HepG2 (cell line): ENCODE measurements around the gene NATD1. TPM values are rescaled to one million over a fixed set of nuclear protein-coding genes. Genes with fewer than 3 reads are reported as not detected.

ENCODE experiments used
- ATF7-NPFF ChIP-seq: sonication (generic); formaldehyde crosslinking; IDR thresholded peaks from 2 replicates; pipeline ENCODE4 v1.8.1; 2023; ENCODE audit warnings: mild to moderate bottlenecking, low read depth, missing genetic modification reagents, moderate library complexity
- CSRNP1 ChIP-seq: sonication (generic); formaldehyde crosslinking; IDR thresholded peaks from 2 replicates; pipeline ENCODE4 v1.8.1; 2023; ENCODE audit warnings: mild to moderate bottlenecking, missing genetic modification reagents
- GTF2F1 ChIP-seq: fragments of 150-350 bp; IDR thresholded peaks from 2 replicates; pipeline ENCODE4 v1.6.1; 2014; ENCODE audit warnings: low read length
- MTA1 ChIP-seq: sonication (generic); formaldehyde crosslinking; IDR thresholded peaks from 2 replicates; pipeline ENCODE4 v1.4.0; 2020; ENCODE audit warnings: missing genetic modification reagents, mild to moderate bottlenecking, borderline replicate concordance
- NFAT5 ChIP-seq: sonication (generic); formaldehyde crosslinking; IDR thresholded peaks from 2 replicates; pipeline ENCODE4 v1.4.0; 2020; ENCODE audit warnings: missing genetic modification reagents
- PBX3 ChIP-seq: sonication (generic); formaldehyde crosslinking; IDR thresholded peaks from 2 replicates; pipeline ENCODE4 v1.8.1; 2023; ENCODE audit warnings: missing genetic modification reagents, inconsistent platforms, borderline replicate concordance
- RAD21 ChIP-seq: fragments of 450-650 bp; formaldehyde crosslinking; IDR thresholded peaks from 2 replicates; pipeline ENCODE4 v1.5.0; 2020; ENCODE audit warnings: mild to moderate bottlenecking
- SATB2 ChIP-seq: sonication (generic); formaldehyde crosslinking; IDR thresholded peaks from 2 replicates; pipeline ENCODE4 v1.5.0; 2020; ENCODE audit warnings: missing genetic modification reagents
- SIN3A ChIP-seq: IDR thresholded peaks from 2 replicates; pipeline ENCODE4 v1.6.1; 2011; ENCODE audit warnings: low read depth, mild to moderate bottlenecking, control low read depth, low read length, borderline replicate concordance
- TRAFD1 ChIP-seq: sonication (generic); formaldehyde crosslinking; IDR thresholded peaks from 2 replicates; pipeline ENCODE4 v1.5.1; 2020; ENCODE audit warnings: missing genetic modification reagents, mild to moderate bottlenecking, borderline replicate concordance
- ZFP62 ChIP-seq: sonication (generic); formaldehyde crosslinking; IDR thresholded peaks from 2 replicates; pipeline ENCODE4 v1.4.0; 2020; ENCODE audit warnings: missing genetic modification reagents
- ZNF12 ChIP-seq: sonication (generic); formaldehyde crosslinking; IDR thresholded peaks from 2 replicates; pipeline ENCODE4 v1.5.0; 2020; ENCODE audit warnings: missing genetic modification reagents
- ZNF264 ChIP-seq: sonication (generic); formaldehyde crosslinking; IDR thresholded peaks from 2 replicates; pipeline ENCODE4 v1.4.0; 2020; ENCODE audit warnings: missing genetic modification reagents
- ZNF496 ChIP-seq: sonication (generic); formaldehyde crosslinking; IDR thresholded peaks from 2 replicates; pipeline ENCODE4 v1.8.1; 2023; ENCODE audit warnings: mild to moderate bottlenecking, moderate library complexity, missing genetic modification reagents; ENCODE audit not compliant: insufficient replicate concordance
- ZNF770 ChIP-seq: sonication (generic); formaldehyde crosslinking; IDR thresholded peaks from 2 replicates; pipeline ENCODE4 v1.5.0; 2020; ENCODE audit warnings: mild to moderate bottlenecking, missing genetic modification reagents
- ZSCAN12 ChIP-seq: sonication (generic); formaldehyde crosslinking; IDR thresholded peaks from 2 replicates; pipeline ENCODE4 v1.9.0; 2021; ENCODE audit warnings: mild to moderate bottlenecking, missing genetic modification reagents
- ZSCAN22 ChIP-seq: sonication (generic); formaldehyde crosslinking; IDR thresholded peaks from 2 replicates; pipeline ENCODE4 v1.4.0; 2020; ENCODE audit warnings: mild to moderate bottlenecking, missing genetic modification reagents
- polyA plus RNA-seq, 8 experiments: library from polyadenylated mRNA; depleted of rRNA in 3 of 8; stranded (reverse) in 7 of 8; unstranded in 1 of 8; fragments of >200 nt; fragmentation: Illumina TruSeq in 4 of 8; extraction: Trizol in 4 of 8; gene quantifications; 2 replicates each; pipeline versions ENCODE4 v1.2.1 to v1.2.3, GENCODE V29; 2011 to 2016; ENCODE audit warnings: low read depth in 4 of 8, missing spikeins in 1 of 8, mixed read lengths in 1 of 8; ENCODE audit not compliant: insufficient read depth in 1 of 8
- total RNA-seq, 5 experiments: library from RNA; depleted of rRNA; stranded (reverse); fragments of >200 nt; fragmentation: Illumina TruSeq; extraction: Trizol; gene quantifications; 2 replicates each; pipeline ENCODE4 v1.2.3, GENCODE V29; 2016; ENCODE audit warnings: low read depth in 1 of 5

The NATD1 gene
- total and polyA plus RNA-seq, 2 of the 13 experiments (the other 11 are each of a cell fraction or from before 2014, with no cell fraction given): 0.31 to 2.3 TPM

GRCh38 chr17:21214015-21214776, 39.0 kb downstream of the NATD1 start, which contains the start of gene TMEM11 (continued):
- no peak for TF ChIP-seq PBX3 (CRISPR knock-in tag)
- TF ChIP-seq NFAT5: no peak
- no peak for TF ChIP-seq ZNF496
- no peak; the same call in none of the 2 replicates for TF ChIP-seq RAD21
- no peak for TF ChIP-seq ZNF12 (CRISPR knock-in tag)
- TF ChIP-seq ZNF770 (CRISPR knock-in tag): peak; percentile 44
- no peak; the same call in 1 of the 2 replicates for TF ChIP-seq MTA1 (CRISPR knock-in tag)
- TF ChIP-seq ZSCAN22: no peak
- peak; percentile 53; the same call in 1 of the 2 replicates for TF ChIP-seq SIN3A
- no peak for TF ChIP-seq GTF2F1
- TF ChIP-seq SATB2: no peak
- no peak for TF ChIP-seq TRAFD1 (CRISPR knock-in tag)
- TF ChIP-seq ZNF264: no peak
- TF ChIP-seq ZFP62 (CRISPR knock-in tag): peak; percentile 98
- TF ChIP-seq ZSCAN12 (CRISPR knock-in tag): no peak
- no peak; the same call in 1 of the 2 replicates for TF ChIP-seq ATF7-NPFF (CRISPR knock-in tag)
- 0 out of 2 replicates have a peak, but pooled peaks have one; percentile 18 for TF ChIP-seq CSRNP1 (CRISPR knock-in tag)
